Cardiac fibroblast (primary cell): ENCODE data around the gene GFRA1.

Source experiments
- DNase-seq, 2 donors: peaks; one replicate each; pipeline versions ENCODE4 v3.0.0 to v3.0.0-alpha.2; 2010; ENCODE audit warnings: low read depth in 2 of 2
- H3K4me3 ChIP-seq, 2 donors: replicated peaks in 1 of 2; 1 replicate in 1 of 2; 2 replicates in 1 of 2; pipeline ENCODE4 v1.5.1; 2011; ENCODE audit warnings: low read depth in 2 of 2, low read length in 2 of 2, mild to moderate bottlenecking in 2 of 2, moderate library complexity in 1 of 2
- TF ChIP-seq, protein P1 (sequence below): IDR thresholded peaks from one replicate; pipeline ENCODE4 v1.5.1; 2011; ENCODE audit warnings: low read depth, mild to moderate bottlenecking, low read length, inconsistent platforms

Gene GFRA1

DNA sequence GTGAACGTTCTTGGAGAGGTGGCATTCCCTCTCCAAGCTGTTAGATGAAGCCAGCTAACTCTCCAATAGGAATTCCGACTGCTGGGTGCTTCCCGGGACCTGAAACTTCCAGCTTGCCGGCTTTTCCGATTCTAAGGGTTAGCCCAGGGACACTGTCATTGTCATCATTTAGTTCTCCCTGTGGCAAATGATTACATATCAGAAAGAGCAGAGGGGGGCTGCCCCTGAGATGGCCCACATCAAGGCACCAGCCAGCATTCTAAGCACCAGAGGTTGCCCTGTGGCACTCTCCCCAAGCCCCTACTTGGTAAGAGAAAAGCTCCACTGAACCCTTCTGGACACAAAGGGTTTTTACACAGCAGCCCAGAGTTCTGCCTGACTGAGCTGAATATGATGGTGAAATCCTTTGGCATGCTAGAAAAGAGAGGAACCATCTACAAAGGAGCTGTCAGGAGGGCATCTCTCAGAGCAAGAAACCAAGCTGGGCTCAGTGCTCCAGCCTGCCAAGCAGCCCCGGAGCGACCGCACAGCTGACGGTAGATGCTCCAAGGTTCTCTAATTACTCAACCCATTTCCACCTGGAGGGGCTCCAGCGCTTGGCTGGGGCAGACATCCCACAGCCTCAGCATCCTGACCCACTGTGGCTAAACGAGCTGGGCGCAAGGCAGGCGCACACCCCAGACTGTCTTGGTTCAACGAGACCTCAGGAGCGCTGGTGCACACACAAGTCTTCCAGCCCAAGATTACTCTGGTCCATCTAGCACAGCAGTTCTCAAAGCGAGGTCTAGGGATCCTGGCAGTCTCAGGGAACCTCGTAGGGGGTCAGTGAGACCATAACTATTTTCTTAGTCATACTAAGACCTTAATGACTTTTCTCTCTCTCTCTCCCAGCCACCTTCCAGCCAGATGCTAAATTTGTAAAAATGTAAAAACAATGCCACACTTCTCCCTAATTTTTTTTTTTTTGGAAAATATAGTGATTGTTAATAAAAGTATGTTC lies 160.5 kb downstream of the GFRA1 start:
- DNase-seq, result no peak
- TF ChIP-seq, protein P1, sequence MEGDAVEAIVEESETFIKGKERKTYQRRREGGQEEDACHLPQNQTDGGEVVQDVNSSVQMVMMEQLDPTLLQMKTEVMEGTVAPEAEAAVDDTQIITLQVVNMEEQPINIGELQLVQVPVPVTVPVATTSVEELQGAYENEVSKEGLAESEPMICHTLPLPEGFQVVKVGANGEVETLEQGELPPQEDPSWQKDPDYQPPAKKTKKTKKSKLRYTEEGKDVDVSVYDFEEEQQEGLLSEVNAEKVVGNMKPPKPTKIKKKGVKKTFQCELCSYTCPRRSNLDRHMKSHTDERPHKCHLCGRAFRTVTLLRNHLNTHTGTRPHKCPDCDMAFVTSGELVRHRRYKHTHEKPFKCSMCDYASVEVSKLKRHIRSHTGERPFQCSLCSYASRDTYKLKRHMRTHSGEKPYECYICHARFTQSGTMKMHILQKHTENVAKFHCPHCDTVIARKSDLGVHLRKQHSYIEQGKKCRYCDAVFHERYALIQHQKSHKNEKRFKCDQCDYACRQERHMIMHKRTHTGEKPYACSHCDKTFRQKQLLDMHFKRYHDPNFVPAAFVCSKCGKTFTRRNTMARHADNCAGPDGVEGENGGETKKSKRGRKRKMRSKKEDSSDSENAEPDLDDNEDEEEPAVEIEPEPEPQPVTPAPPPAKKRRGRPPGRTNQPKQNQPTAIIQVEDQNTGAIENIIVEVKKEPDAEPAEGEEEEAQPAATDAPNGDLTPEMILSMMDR, result no peak
- H3K4me3 ChIP-seq, result no peak overlapping the region

DNA sequence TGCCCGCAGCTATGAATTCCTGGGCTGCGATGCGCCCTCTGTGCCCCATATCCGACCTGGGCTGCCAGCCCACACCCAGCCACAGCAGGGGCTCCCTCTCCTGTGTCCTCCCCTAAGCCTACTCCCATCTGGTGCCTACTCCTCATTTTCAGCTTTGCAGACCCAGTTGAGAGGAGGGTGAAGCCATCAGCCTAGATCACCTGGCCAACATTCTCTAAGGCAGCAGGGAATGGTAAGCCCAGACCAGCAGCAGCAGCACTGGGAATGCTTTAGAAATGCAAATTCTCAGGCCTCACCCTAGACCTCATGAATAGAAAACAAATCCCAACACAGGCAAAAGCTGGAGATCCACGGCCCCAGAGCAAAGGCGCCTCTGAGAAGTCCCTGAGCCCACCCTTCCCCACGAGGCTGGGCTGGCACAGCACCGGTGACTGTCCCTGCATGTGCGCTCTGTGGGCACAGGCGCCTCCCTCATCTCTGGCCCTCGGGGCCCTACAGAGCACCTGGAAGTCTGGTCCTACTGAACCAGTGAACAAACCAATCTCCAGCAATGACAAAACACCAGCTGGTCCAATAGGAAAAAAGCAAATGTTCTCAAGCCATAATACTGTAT lies 161.4 kb downstream of the GFRA1 start:
- no peak overlapping the region for H3K4me3 ChIP-seq
- DNase-seq, result no peak
- TF ChIP-seq, protein P1, result no peak

DNA sequence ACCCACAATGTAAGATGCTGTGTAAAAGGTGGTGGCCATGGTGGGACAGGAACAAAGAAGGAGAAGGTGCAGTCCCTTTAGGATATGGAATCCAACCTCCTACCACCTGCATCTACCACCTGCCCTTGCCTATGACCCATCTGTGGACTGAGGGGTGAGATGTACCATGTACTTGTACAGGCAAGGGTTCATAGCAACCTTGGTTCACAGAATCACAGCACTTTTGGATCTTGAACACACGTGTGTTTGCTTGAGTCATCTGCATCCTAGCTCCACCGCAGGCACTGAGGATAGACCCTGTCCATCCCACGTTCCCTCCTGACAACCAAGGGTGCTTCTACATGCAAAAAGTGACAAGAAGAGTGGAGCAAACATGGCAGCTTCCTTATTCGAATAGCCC lies 162.3 kb downstream of the GFRA1 start:
- no peak overlapping the region for H3K4me3 ChIP-seq
- TF ChIP-seq, protein P1, result no peak
- no peak for DNase-seq

- TF ChIP-seq, protein P1, result no peak
Measured at GRCh38 chr10:116109881-116110280, 163.1 kb downstream of the GFRA1 start.

GRCh38 chr10:116109481-116109880 lies 163.5 kb downstream of the GFRA1 start:
- TF ChIP-seq, protein P1, result no peak
- DNase-seq, result no peak

More at GRCh38 chr10:116109881-116110280, 163.1 kb downstream of the GFRA1 start:
- DNase-seq, result no peak
- H3K4me3 ChIP-seq, result no peak overlapping the region

DNA sequence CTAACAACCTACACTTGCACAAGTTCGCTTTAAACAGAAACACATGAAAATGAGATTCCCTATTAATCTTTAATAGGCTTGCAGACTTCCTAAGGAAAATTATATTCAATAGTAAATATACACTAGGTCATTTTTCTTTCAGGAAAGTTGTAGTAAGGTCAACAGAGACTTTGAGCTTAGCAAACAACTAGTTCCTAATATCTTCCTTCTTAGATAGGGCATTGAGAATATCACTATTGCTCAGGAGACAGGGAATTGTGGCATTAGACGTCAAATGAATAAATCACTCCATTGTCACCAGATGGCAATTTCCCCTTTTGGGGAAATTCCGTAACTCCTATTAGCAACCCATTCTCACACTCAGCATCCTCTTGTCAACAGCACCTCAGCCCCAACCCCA lies 164.9 kb downstream of the GFRA1 start:
- no peak for DNase-seq
- TF ChIP-seq, protein P1, result no peak
- no peak overlapping the region for H3K4me3 ChIP-seq

More at GRCh38 chr10:116109481-116109880, 163.5 kb downstream of the GFRA1 start:
- no peak overlapping the region for H3K4me3 ChIP-seq
